ENCODE results near the gene HECA. TPM values are rescaled to one million over a fixed set of nuclear protein-coding genes. Genes with fewer than 3 reads are reported as not detected.

The HECA gene
- total and polyA plus RNA-seq, 10 of the 15 experiments (the other 5 are each of a cell fraction or from before 2014, with no cell fraction given) = 0.52 to 7.2 (median 2.7) TPM

DNA sequence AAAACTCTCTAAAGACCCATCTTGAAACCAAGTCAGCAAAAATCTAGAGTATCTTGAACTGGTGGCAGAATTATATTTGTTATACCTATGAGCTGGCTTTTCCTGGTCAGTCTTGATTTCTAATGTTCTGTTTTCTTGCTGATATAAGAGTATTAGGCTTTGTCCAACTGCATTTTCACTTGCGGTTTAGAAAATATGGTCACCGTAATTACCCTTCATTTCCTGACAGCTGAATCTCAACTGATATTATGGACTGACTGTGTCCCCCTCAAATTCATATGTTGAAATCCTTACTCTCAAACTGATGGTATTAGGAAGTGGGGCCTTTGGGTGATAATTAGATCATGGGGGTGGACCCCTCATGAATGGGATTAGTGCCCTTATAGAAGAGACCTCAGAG lies 84.9 kb downstream of the HECA start:
- Histone ChIP-seq H3K9me3 (replicated peaks; ENCODE audit: control insufficient read depth, insufficient read depth, low read length) (no peaks in the 10 kb centered on the region; the same call in 2 of the 3 replicates), H3K4me2 (ENCODE audit: control insufficient read depth, insufficient read depth) (no peak overlapping the region), H2AFZ (ENCODE audit: control insufficient read depth, low read depth, low read length) (peak overlapping the region; percentile 88), H3K27ac (ENCODE audit: control insufficient read depth, insufficient read depth) (peak overlapping the region; percentile 20; the same call in 1 of the 2 replicates), H4K20me1 (ENCODE audit: control insufficient read depth, insufficient read depth) (no peaks in the 10 kb centered on the region), H3K27me3 (replicated peaks in 1 of 2; ENCODE audit: control insufficient read depth in 2 of 2, insufficient read depth in 2 of 2, low read length in 1 of 2) (no peaks in the 10 kb centered on the region), H3K4me3 (no peak overlapping the region), H3K4me1 (ENCODE audit: control insufficient read depth, insufficient read depth, low read length) (peaks cover 3% of the 10 kb centered on the region; the same call in 1 of the 2 replicates), H3K9ac (ENCODE audit: control insufficient read depth, insufficient read depth, low read length) (no peak overlapping the region), H3K36me3 (ENCODE audit: control insufficient read depth in 2 of 2, insufficient read depth in 2 of 2, low read length in 1 of 2) (no peaks in the 10 kb centered on the region), H3K79me2 (ENCODE audit: control insufficient read depth, insufficient read depth, low read length) (no peaks in the 10 kb centered on the region)
- POLR2A ChIA-PET = interaction anchor here (0.9 to 2.0 kb wide), 4 partner anchors 38 to 145 kb away, joined by 3 to 8 read pairs (median 4); partner anchors contain the start of gene TXLNB
- in situ Hi-C loops (cut with MboI) = no loop called here
- RAD21 ChIA-PET (ENCODE audit: unreplicated experiment) = interaction anchor here (0.6 to 7.0 kb wide), 37 partner anchors 11 to 451 kb away, joined by 3 to 245 read pairs (median 6); partner anchors contain the start of genes CITED2 and TXLNB
- SMC1A ChIA-PET (ENCODE audit: uncharacterized antibody, unreplicated experiment) = interaction anchor here (0.7 to 7.2 kb wide), 44 partner anchors 9 to 719 kb away, joined by 3 to 236 read pairs (median 4); partner anchors contain the start of genes CITED2 and TXLNB
- 87% methylated on average over 2 of the region's 2 CpGs for WGBS (ENCODE audit: insufficient coverage, insufficient replicate concordance, low lambda C conversion rate, missing lambda C conversion rate)
- BruUV-seq (replicated peaks) = no TSS peak
- FAIRE-seq (no peak), DNase-seq (ENCODE audit: low read depth, low spot score) (no peak), ATAC-seq (peak; percentile 9; the same call in 1 of the 3 replicates)
- CTCF ChIA-PET = interaction anchor here (0.7 to 7.1 kb wide), 53 partner anchors 10 to 1720 kb away, joined by 3 to 254 read pairs (median 4); partner anchors contain the start of genes CITED2 and TXLNB
- intact Hi-C loops (cut with micrococcal nuclease; ENCODE audit: unreplicated experiment) = loop anchor here (1.0 to 2.0 kb wide), 4 partner anchors 71 to 403 kb away; partner anchors contain the start of gene TXLNB
- no peak for TF ChIP-seq NR2C2 (IDR thresholded peaks at IDR 0.05; ENCODE audit: borderline replicate concordance, control insufficient read depth, insufficient read length, low read depth)
- no peak for TF ChIP-seq TARDBP (IDR thresholded peaks at IDR 0.05; ENCODE audit: borderline replicate concordance)
- no peak for TF ChIP-seq RAD51 (IDR thresholded peaks at IDR 0.05)
- TF ChIP-seq ZSCAN29 (IDR thresholded peaks at IDR 0.05) = no peak
- TF ChIP-seq, protein P1, sequence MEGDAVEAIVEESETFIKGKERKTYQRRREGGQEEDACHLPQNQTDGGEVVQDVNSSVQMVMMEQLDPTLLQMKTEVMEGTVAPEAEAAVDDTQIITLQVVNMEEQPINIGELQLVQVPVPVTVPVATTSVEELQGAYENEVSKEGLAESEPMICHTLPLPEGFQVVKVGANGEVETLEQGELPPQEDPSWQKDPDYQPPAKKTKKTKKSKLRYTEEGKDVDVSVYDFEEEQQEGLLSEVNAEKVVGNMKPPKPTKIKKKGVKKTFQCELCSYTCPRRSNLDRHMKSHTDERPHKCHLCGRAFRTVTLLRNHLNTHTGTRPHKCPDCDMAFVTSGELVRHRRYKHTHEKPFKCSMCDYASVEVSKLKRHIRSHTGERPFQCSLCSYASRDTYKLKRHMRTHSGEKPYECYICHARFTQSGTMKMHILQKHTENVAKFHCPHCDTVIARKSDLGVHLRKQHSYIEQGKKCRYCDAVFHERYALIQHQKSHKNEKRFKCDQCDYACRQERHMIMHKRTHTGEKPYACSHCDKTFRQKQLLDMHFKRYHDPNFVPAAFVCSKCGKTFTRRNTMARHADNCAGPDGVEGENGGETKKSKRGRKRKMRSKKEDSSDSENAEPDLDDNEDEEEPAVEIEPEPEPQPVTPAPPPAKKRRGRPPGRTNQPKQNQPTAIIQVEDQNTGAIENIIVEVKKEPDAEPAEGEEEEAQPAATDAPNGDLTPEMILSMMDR (IDR thresholded peaks at IDR 0.05 in 2 of 3, conservative IDR thresholded peaks at IDR 0.05 in 1 of 3; ENCODE audit: control insufficient read depth in 2 of 3, extremely low read depth in 1 of 3, insufficient read depth in 1 of 3, low read depth in 3 of 3, low read length in 3 of 3) = no peak
- TF ChIP-seq RFX5 (IDR thresholded peaks at IDR 0.05; ENCODE audit: low read depth, low read length) = no peak
- TF ChIP-seq TBL1XR1 (IDR thresholded peaks at IDR 0.05; ENCODE audit: low read depth, low read length) = no peak
- TF ChIP-seq, protein P2, sequence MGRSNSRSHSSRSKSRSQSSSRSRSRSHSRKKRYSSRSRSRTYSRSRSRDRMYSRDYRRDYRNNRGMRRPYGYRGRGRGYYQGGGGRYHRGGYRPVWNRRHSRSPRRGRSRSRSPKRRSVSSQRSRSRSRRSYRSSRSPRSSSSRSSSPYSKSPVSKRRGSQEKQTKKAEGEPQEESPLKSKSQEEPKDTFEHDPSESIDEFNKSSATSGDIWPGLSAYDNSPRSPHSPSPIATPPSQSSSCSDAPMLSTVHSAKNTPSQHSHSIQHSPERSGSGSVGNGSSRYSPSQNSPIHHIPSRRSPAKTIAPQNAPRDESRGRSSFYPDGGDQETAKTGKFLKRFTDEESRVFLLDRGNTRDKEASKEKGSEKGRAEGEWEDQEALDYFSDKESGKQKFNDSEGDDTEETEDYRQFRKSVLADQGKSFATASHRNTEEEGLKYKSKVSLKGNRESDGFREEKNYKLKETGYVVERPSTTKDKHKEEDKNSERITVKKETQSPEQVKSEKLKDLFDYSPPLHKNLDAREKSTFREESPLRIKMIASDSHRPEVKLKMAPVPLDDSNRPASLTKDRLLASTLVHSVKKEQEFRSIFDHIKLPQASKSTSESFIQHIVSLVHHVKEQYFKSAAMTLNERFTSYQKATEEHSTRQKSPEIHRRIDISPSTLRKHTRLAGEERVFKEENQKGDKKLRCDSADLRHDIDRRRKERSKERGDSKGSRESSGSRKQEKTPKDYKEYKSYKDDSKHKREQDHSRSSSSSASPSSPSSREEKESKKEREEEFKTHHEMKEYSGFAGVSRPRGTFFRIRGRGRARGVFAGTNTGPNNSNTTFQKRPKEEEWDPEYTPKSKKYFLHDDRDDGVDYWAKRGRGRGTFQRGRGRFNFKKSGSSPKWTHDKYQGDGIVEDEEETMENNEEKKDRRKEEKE (IDR thresholded peaks at IDR 0.05) = no peak
- TF ChIP-seq CBX3 (IDR thresholded peaks at IDR 0.05; ENCODE audit: borderline replicate concordance, low read depth) = no peak
- TF ChIP-seq, protein P3, sequence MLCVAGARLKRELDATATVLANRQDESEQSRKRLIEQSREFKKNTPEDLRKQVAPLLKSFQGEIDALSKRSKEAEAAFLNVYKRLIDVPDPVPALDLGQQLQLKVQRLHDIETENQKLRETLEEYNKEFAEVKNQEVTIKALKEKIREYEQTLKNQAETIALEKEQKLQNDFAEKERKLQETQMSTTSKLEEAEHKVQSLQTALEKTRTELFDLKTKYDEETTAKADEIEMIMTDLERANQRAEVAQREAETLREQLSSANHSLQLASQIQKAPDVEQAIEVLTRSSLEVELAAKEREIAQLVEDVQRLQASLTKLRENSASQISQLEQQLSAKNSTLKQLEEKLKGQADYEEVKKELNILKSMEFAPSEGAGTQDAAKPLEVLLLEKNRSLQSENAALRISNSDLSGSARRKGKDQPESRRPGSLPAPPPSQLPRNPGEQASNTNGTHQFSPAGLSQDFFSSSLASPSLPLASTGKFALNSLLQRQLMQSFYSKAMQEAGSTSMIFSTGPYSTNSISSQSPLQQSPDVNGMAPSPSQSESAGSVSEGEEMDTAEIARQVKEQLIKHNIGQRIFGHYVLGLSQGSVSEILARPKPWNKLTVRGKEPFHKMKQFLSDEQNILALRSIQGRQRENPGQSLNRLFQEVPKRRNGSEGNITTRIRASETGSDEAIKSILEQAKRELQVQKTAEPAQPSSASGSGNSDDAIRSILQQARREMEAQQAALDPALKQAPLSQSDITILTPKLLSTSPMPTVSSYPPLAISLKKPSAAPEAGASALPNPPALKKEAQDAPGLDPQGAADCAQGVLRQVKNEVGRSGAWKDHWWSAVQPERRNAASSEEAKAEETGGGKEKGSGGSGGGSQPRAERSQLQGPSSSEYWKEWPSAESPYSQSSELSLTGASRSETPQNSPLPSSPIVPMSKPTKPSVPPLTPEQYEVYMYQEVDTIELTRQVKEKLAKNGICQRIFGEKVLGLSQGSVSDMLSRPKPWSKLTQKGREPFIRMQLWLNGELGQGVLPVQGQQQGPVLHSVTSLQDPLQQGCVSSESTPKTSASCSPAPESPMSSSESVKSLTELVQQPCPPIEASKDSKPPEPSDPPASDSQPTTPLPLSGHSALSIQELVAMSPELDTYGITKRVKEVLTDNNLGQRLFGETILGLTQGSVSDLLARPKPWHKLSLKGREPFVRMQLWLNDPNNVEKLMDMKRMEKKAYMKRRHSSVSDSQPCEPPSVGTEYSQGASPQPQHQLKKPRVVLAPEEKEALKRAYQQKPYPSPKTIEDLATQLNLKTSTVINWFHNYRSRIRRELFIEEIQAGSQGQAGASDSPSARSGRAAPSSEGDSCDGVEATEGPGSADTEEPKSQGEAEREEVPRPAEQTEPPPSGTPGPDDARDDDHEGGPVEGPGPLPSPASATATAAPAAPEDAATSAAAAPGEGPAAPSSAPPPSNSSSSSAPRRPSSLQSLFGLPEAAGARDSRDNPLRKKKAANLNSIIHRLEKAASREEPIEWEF (IDR thresholded peaks at IDR 0.05; ENCODE audit: insufficient replicate concordance, low read depth, low read length) = no peak
- TF ChIP-seq RCOR1 (conservative IDR thresholded peaks at IDR 0.05; ENCODE audit: low read depth, low read length) = no peak
- TF ChIP-seq STAT3 (IDR thresholded peaks at IDR 0.05; ENCODE audit: low read depth, low read length) = no peak
- TF ChIP-seq LARP7 (IDR thresholded peaks at IDR 0.05) = no peak
- no peak for TF ChIP-seq BHLHE40 (IDR thresholded peaks at IDR 0.05; ENCODE audit: borderline replicate concordance in 1 of 2, low read depth in 2 of 2, low read length in 1 of 2)
